Measurements from ENCODE around the gene ZNF227. TPM values are rescaled to one million over a fixed set of nuclear protein-coding genes. Genes with fewer than 3 reads are reported as not detected.
"Not testable (repeated sequence)": the region's sequence is repeated elsewhere in the genome, so short reads cannot be mapped to it uniquely, and the experiment has no call there.

The ZNF227 gene
- polyA plus RNA-seq, 1 donor: 17.3 TPM

- Histone ChIP-seq H3K36me3 (ENCODE audit: control insufficient read depth, insufficient read depth, low read length) (peaks cover 55% of the 10 kb centered on the region), H3K27me3 (ENCODE audit: control insufficient read depth, insufficient read depth, low read length) (no peaks in the 10 kb centered on the region), H3K4me3 (ENCODE audit: low read length) (no peak overlapping the region), H3K9me3 (ENCODE audit: control insufficient read depth, low read depth, low read length) (peaks cover 25% of the 10 kb centered on the region), H3K4me1 (ENCODE audit: control insufficient read depth, insufficient read depth, low read length) (no peaks in the 10 kb centered on the region), H3K27ac (ENCODE audit: low read length) (no peak overlapping the region)
- DNase-seq: no peak
- no CpG with 5 or more reads among the region's 3 CpGs for WGBS (ENCODE audit: insufficient coverage, low lambda C conversion rate)
Measured at GRCh38 chr19:44228318-44228717, 16.0 kb downstream of the ZNF227 start.

GRCh38 chr19:44232867-44233266 is 20.5 kb downstream of the ZNF227 start:
- Histone ChIP-seq H3K9me3 (ENCODE audit: control insufficient read depth, low read depth, low read length) (peaks cover 41% of the 10 kb centered on the region), H3K4me3 (ENCODE audit: low read length) (no peak overlapping the region), H3K4me1 (ENCODE audit: control insufficient read depth, insufficient read depth, low read length) (no peaks in the 10 kb centered on the region), H3K36me3 (ENCODE audit: control insufficient read depth, insufficient read depth, low read length) (peaks cover 84% of the 10 kb centered on the region), H3K27me3 (ENCODE audit: control insufficient read depth, insufficient read depth, low read length) (no peaks in the 10 kb centered on the region), H3K27ac (ENCODE audit: low read length) (no peak overlapping the region)
- 88% methylated on average over 1 of the region's 3 CpGs for WGBS (ENCODE audit: insufficient coverage, low lambda C conversion rate)
- DNase-seq: no peak

- Histone ChIP-seq H3K9me3 (ENCODE audit: control insufficient read depth, low read depth, low read length) (peaks cover 41% of the 10 kb centered on the region), H3K27me3 (ENCODE audit: control insufficient read depth, insufficient read depth, low read length) (no peaks in the 10 kb centered on the region), H3K36me3 (ENCODE audit: control insufficient read depth, insufficient read depth, low read length) (peaks cover 51% of the 10 kb centered on the region), H3K4me1 (ENCODE audit: control insufficient read depth, insufficient read depth, low read length) (no peaks in the 10 kb centered on the region), H3K4me3 (ENCODE audit: low read length) (no peak overlapping the region), H3K27ac (ENCODE audit: low read length) (no peak overlapping the region)
- DNase-seq: no peak
- WGBS (ENCODE audit: insufficient coverage, low lambda C conversion rate): no CpG with 5 or more reads among the region's 8 CpGs
Measured at GRCh38 chr19:44236384-44236783, 24.1 kb downstream of the ZNF227 start.

- not testable (repeated sequence) for H3K36me3 ChIP-seq (ENCODE audit: control insufficient read depth, insufficient read depth, low read length); DNase-seq; H3K4me1 ChIP-seq (ENCODE audit: control insufficient read depth, insufficient read depth, low read length); H3K27me3 ChIP-seq (ENCODE audit: control insufficient read depth, insufficient read depth, low read length); H3K27ac ChIP-seq (ENCODE audit: low read length); H3K4me3 ChIP-seq (ENCODE audit: low read length)
- peaks cover 37% of the 10 kb centered on the region for H3K9me3 ChIP-seq (ENCODE audit: control insufficient read depth, low read depth, low read length)
- 100% methylated on average over 1 of the region's 2 CpGs for WGBS (ENCODE audit: insufficient coverage, low lambda C conversion rate)
Measured at GRCh38 chr19:44252332-44252731, 40.0 kb downstream of the ZNF227 start.

- WGBS (ENCODE audit: insufficient coverage, low lambda C conversion rate): 100% methylated on average over 1 of the region's 2 CpGs
- H3K4me1 ChIP-seq (ENCODE audit: control insufficient read depth, insufficient read depth, low read length); H3K27ac ChIP-seq (ENCODE audit: low read length); H3K27me3 ChIP-seq (ENCODE audit: control insufficient read depth, insufficient read depth, low read length); H3K4me3 ChIP-seq (ENCODE audit: low read length); DNase-seq; H3K36me3 ChIP-seq (ENCODE audit: control insufficient read depth, insufficient read depth, low read length): not testable (repeated sequence)
- peaks cover 35% of the 10 kb centered on the region for H3K9me3 ChIP-seq (ENCODE audit: control insufficient read depth, low read depth, low read length)
Measured at GRCh38 chr19:44253392-44253791, 41.1 kb downstream of the ZNF227 start.

GRCh38 chr19:44254496-44254895 is 42.2 kb downstream of the ZNF227 start:
- H3K36me3 ChIP-seq (ENCODE audit: control insufficient read depth, insufficient read depth, low read length): no peaks in the 10 kb centered on the region
- DNase-seq: no peak
- no CpG with 5 or more reads among the region's 2 CpGs for WGBS (ENCODE audit: insufficient coverage, low lambda C conversion rate)
- peaks cover 27% of the 10 kb centered on the region for H3K9me3 ChIP-seq (ENCODE audit: control insufficient read depth, low read depth, low read length)
- no peaks in the 10 kb centered on the region for H3K4me1 ChIP-seq (ENCODE audit: control insufficient read depth, insufficient read depth, low read length)
- H3K27me3 ChIP-seq (ENCODE audit: control insufficient read depth, insufficient read depth, low read length): no peaks in the 10 kb centered on the region
- no peak overlapping the region for H3K4me3 ChIP-seq (ENCODE audit: low read length)
- H3K27ac ChIP-seq (ENCODE audit: low read length): no peak overlapping the region

GRCh38 chr19:44255705-44256411 is 43.5 kb downstream of the ZNF227 start:
- Histone ChIP-seq H3K27me3 (ENCODE audit: control insufficient read depth, insufficient read depth, low read length) (no peaks in the 10 kb centered on the region), H3K36me3 (ENCODE audit: control insufficient read depth, insufficient read depth, low read length) (no peaks in the 10 kb centered on the region), H3K27ac (ENCODE audit: low read length) (no peak overlapping the region), H3K9me3 (ENCODE audit: control insufficient read depth, low read depth, low read length) (peaks cover 18% of the 10 kb centered on the region), H3K4me3 (ENCODE audit: low read length) (no peak overlapping the region), H3K4me1 (ENCODE audit: control insufficient read depth, insufficient read depth, low read length) (peaks cover 6% of the 10 kb centered on the region)
- no peak for DNase-seq

GRCh38 chr19:44258136-44258535 is 45.8 kb downstream of the ZNF227 start:
- no peak for DNase-seq
- Histone ChIP-seq H3K27ac (ENCODE audit: low read length) (no peak overlapping the region), H3K4me3 (ENCODE audit: low read length) (no peak overlapping the region), H3K27me3 (ENCODE audit: control insufficient read depth, insufficient read depth, low read length) (no peaks in the 10 kb centered on the region), H3K9me3 (ENCODE audit: control insufficient read depth, low read depth, low read length) (peaks cover 14% of the 10 kb centered on the region), H3K36me3 (ENCODE audit: control insufficient read depth, insufficient read depth, low read length) (no peaks in the 10 kb centered on the region), H3K4me1 (ENCODE audit: control insufficient read depth, insufficient read depth, low read length) (peaks cover 8% of the 10 kb centered on the region)
- 100% methylated on average over 1 of the region's 1 CpG for WGBS (ENCODE audit: insufficient coverage, low lambda C conversion rate)

- no peak overlapping the region for H3K27ac ChIP-seq (ENCODE audit: low read length)
- H3K9me3 ChIP-seq (ENCODE audit: control insufficient read depth, low read depth, low read length): peaks cover 14% of the 10 kb centered on the region
- no peaks in the 10 kb centered on the region for H3K36me3 ChIP-seq (ENCODE audit: control insufficient read depth, insufficient read depth, low read length)
- 100% methylated on average over 1 of the region's 2 CpGs for WGBS (ENCODE audit: insufficient coverage, low lambda C conversion rate)
- no peak for DNase-seq
- no peak overlapping the region for H3K4me3 ChIP-seq (ENCODE audit: low read length)
- H3K4me1 ChIP-seq (ENCODE audit: control insufficient read depth, insufficient read depth, low read length): peaks cover 8% of the 10 kb centered on the region
- no peaks in the 10 kb centered on the region for H3K27me3 ChIP-seq (ENCODE audit: control insufficient read depth, insufficient read depth, low read length)
Measured at GRCh38 chr19:44258835-44259413, 46.6 kb downstream of the ZNF227 start.

GRCh38 chr19:44260343-44260681 is 48.0 kb downstream of the ZNF227 start:
- WGBS (ENCODE audit: insufficient coverage, low lambda C conversion rate): 5% methylated on average over 4 of the region's 7 CpGs
- peak in 1 of 2 donors; percentile 4 for DNase-seq
- Histone ChIP-seq H3K27me3 (ENCODE audit: control insufficient read depth, insufficient read depth, low read length) (no peaks in the 10 kb centered on the region), H3K9me3 (ENCODE audit: control insufficient read depth, low read depth, low read length) (peaks cover 12% of the 10 kb centered on the region), H3K4me3 (ENCODE audit: low read length) (peak overlapping the region; percentile 65), H3K4me1 (ENCODE audit: control insufficient read depth, insufficient read depth, low read length) (peaks cover 8% of the 10 kb centered on the region), H3K27ac (ENCODE audit: low read length) (peak overlapping the region; percentile 85), H3K36me3 (ENCODE audit: control insufficient read depth, insufficient read depth, low read length) (no peaks in the 10 kb centered on the region)

Data from large intestine (tissue), 3 donors.